NCI-H748 (cell line): Measurements from ENCODE around the gene AHCYL2.
"Not testable (repeated sequence)": the region's sequence is repeated elsewhere in the genome, so short reads cannot be mapped to it uniquely, and the experiment has no call there.

Experiments used
- DNase-seq: peaks from one replicate; lab custom pipeline; 2025; ENCODE audit not compliant: unreplicated experiment; lab: John Stamatoyannopoulos, UW

AHCYL2 gene

DNA sequence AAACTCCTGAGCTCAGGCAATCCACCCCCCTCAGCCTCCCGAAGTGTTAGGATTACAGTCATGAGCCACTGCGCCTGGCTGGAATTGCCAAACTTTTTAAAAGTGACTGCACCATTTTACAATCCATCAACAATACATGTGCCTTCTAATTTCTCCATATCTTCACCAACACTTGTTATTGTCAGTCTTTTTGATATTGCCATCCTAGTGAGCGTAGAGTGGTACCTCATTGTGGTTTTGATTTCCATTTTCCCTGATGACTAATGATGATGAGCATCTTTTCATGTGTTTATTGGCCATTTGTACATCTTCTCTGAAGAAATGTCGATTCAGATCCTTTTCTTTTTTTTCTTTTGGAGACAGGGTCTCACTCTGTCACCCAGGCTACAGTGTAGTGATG, 187.7 kb downstream of the AHCYL2 start:
- no peak for DNase-seq

DNA sequence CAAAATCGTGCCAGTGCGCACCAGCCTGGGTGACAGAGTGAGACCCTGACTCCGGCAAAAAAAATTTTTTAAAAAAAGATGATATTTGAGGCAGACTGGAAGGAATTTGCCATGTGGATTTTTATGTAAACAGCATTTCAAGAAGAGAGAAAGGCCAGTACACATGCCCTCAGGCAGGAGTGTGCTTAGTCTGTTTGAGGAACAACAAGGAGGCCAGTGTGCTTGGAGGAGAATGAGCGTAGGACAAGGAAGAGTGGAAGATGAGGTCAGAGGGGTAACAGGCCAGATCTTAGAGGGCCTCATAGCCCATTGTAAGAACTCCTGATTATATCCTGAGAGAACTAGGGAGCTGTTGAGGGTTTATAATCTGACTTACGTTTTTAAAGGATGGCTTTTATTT, 192.2 kb downstream of the AHCYL2 start:
- DNase-seq, result no peak

DNA sequence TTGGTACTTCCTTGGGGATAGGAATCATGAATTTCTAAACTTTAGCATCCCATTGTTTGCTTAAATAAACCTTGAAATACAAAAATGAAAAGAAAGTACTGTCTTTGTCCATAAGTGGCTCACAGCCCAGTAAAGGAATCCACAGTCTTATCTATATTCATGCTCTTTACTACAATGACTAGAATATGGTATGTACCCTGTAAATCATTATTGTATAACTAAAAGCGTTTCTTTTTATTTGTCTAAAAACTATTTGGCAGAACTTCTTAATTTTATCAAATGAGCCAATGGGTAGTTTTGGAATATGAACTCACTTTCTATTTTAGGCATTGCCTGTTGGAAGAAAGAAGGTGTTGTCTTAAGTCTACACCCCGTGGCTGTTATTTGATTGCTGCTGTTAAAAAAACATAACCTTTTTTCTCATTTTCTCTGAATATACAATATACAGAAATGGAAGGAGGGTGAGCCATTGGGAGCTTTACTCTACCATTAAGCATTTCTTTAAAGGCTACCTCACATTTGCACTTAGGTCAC, 197.0 kb downstream of the AHCYL2 start:
- no peak for DNase-seq

GRCh38 chr7:129422727-129423126, 197.9 kb downstream of the AHCYL2 start:
- DNase-seq, result no peak

GRCh38 chr7:129423700-129424410, 199.0 kb downstream of the AHCYL2 start:
- DNase-seq, result peak; percentile 15

DNA sequence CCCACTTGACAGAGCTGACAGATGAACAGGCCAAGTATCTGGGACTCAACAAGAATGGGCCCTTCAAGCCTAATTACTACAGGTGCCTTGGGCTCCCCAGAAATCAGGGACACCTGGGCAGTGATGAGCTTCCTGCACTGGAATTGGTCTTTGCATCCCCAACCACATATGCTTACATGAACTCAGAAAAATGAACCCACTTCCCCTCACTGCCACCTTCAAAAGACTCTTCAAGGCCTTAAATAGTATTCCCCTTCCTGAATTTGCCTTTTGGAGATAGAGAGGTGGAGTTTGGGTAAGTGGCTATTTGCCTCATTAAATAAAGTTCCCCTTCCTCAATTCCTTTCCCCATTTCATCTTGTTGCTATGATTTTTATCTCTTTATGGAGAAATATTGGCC, 201.7 kb downstream of the AHCYL2 start:
- no peak for DNase-seq

DNA sequence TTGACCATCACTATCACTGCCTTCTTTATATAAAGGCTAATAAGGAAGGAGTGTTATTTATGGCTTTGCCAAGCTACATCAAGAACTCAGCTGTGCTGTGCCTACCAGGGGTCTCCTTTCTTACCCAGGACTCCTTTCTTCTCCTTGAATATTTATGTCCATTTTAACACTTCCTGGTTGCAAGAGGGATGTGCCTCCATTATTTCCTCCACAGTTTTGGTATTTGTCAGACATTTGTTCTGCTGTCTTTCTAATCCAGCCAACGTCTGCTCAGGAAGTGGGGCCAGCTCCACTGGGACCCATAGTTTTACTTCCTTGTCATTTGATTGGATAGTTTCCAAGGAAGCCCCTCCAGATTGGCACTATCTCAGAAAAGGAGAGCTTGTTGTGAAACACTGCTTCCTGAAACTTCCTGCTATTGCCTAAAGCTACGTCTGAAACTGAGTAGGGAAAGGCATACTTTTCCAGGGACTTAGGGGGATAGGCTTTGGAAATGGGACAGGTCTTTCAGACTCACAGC, 202.8 kb downstream of the AHCYL2 start:
- no peak for DNase-seq

GRCh38 chr7:129431911-129432643, 207.2 kb downstream of the AHCYL2 start:
- DNase-seq, result no peak

DNA sequence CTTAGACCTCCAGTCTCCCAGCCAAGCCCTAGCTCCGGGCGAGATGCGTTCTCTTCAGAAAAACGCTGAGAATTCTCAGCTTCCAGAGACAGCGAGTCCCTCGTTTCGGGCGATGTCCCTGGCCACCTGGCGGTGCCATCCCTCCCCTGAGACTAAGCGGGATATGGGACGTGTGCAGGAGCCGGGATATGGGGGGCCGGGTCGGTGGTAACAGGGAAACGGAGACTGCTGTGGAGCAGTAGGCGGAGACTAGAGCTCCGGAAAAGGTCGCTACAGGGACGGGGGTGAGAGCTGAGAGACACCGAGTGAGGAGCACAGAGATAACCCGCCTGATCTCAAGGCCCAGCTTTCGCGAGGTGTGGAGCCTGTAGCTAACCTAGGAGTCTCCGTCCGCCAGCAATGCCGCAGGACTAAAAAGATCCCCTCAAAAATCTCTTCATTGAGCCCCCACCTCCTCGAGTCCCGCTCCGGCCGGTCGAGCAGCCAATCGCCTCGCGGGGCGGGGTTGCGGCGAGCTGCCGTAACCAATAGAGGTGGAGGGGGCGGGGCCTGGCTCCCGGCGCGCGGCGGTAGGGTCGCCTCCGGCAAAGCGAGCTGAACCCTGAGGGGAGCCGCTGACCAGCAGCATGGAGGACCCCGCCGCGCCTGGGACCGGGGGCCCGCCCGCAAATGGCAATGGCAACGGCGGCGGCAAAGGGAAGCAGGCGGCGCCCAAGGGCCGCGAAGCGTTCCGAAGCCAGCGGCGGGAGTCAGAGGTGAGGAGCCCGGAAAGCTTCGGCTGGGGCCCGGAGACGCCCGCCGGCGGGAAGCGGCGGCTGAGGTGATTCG, 209.2 kb downstream of the AHCYL2 start, which contains the start of gene STRIP2:
STRIP2 (plus strand) TSS at position 586 of the 828 bp plus-strand sequence; CDS start at position 627, 41 bp downstream.
- peak; percentile 94 for DNase-seq

DNA sequence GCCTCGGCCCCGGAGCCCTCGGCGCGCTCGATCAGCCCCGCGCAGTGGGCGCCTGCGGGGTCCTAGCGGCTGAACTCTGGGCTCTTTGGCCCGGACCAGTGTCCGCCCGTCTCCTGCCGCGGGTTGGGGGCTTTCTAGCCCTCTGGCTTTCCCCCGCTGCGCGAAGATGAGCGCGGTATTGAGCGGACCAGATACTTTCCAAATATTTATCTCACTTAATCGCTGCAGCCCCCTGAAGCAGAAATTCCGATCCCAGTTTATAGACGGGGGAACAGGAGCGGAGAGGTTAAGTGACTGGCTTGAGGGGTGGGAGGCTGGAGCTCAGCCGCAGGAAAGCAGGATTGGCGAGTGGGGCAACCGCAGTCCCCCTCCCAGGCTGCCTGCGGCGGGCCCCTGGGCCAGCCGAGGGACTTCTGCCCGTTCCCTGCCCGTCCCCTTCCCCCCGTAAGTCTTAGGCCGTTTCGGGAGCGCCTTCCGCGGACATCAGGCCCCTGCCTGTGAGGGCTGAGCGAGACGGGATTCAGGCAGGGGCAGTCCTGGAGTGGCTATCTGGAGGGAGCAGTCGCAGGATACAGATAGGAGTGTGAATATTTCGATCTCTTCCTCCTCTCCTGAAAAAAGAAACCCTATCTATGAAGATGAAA, 210.0 kb downstream of the AHCYL2 start:
- peak; percentile 56 for DNase-seq

- DNase-seq, result no peak
Observed at GRCh38 chr7:129435414-129435829, 210.6 kb downstream of the AHCYL2 start.

GRCh38 chr7:129436335-129436923, 211.6 kb downstream of the AHCYL2 start:
- peak; percentile 26 for DNase-seq

- no peak for DNase-seq
Observed at GRCh38 chr7:129437190-129437589, 212.4 kb downstream of the AHCYL2 start.

DNA sequence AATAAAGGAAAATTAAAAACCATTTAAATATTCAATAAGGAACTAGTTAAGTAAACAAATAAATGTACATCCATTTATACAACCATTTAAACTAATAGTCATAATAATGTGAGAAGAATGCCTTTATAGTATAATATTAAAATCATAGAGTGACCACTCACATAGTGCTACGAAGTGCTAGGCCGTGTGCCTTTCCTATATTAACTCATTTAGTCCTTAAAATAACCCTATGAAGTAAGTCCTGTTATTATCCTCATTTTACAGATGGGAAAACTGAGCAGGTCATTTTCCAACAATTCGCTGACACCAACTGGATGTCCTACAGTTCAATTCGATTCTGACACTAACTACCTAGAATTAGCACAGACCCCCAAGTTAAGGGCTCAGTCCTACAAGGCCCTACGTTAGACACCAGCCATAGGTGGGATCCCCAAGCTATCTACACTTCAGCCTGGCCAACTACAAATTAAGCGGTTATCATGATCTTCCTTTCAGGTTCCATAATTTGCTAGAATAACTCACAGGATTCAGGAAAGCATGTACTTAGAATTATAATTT, 213.5 kb downstream of the AHCYL2 start:
- DNase-seq, result no peak

DNA sequence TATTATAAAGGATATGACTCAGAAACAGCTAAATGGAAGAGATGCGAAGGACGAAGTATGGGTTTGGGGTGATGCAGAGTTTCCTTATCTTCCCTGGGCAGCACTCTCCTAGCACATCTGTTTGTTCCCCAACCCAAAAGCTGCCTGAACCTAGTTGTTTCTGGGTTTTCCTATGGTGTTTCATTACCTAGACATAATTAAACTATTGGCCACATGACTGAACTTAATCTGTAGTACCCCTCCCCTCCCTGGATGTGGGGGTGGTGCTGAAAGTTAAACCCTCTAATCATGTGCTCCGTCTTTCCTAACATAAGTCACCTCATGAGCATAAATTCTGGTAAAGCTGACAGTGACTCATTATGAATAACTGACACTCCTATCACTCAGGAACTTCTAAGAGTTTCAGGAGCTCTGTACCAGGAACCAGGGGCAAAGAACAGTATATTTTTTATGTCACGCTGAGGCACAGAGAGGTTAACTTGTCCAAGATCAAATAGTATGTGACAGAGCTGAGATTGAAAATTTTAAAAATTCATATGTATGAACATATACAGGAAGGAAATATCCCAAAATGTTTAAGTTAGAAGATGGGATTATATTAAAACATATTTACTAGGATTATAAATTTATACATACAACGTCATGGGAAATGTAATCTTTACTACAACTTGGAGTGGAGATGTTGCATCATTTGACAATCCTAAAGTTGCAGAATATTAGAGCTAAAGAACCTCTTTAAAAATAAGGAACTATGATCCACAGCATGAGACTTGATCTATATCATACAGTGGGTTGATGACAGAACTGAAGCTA, 214.2 kb downstream of the AHCYL2 start:
- DNase-seq, result no peak

DNA sequence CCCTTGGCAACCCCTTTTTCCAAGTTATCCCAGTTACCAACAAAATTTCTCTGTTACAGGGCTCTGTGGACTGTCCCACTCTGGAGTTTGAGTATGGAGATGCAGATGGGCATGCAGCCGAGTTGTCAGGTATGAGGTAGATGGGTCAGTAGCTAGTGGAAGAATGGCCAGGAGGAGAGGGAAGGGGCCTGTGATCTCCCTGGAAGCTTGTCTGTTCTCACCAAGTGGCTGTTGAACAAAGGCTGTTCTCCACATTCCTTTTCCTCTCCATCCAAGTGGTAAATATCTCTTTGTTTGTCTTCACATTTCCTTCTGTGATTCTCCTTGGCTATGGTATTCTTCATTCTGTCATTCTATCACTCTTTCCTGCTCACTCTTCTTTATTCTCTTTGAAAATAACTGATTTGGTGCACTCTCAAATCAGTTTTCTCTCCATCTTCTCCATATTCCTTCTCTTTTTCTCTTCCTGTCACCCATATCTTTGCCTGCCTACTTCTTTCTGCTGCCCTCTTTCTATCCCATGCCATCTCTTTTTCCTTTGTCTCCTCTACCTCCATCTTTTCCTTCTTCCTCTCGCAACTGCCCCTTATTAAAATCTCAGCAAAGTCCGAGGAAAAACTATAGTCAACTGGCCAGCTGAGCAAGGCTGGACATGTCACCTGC, 215.3 kb downstream of the AHCYL2 start:
- no peak for DNase-seq

DNA sequence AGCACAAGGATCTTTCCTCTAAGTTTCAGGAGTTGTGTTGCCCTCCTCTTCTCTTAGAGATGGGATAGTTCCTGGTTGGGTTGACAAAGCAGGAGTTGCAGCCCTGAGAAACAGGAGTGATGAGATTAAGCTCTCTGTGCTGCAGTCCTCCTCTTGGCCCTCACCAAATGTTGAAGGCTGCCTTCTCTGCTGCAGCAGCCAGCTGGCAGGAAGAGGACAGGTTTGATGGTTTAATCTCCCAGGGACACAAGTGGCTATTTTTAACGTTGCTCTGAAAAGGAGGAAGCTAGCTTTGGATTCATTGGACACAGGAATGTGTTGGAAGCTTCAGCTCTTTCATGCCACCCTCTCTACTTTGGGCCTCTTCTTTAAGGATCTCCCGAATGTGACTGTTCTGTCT, 218.8 kb downstream of the AHCYL2 start:
- DNase-seq, result no peak

- DNase-seq, result not testable (repeated sequence)
Observed at GRCh38 chr7:129444776-129445175, 219.9 kb downstream of the AHCYL2 start.
